ENCODE measurements around the gene LBP. TPM values are rescaled to one million over a fixed set of nuclear protein-coding genes. Genes with fewer than 3 reads are reported as not detected.

Gene LBP
- total and polyA plus RNA-seq, 2 donors (not counting 1 experiment from before 2014, with no cell fraction given), result 0.08 to 0.17 TPM

DNA sequence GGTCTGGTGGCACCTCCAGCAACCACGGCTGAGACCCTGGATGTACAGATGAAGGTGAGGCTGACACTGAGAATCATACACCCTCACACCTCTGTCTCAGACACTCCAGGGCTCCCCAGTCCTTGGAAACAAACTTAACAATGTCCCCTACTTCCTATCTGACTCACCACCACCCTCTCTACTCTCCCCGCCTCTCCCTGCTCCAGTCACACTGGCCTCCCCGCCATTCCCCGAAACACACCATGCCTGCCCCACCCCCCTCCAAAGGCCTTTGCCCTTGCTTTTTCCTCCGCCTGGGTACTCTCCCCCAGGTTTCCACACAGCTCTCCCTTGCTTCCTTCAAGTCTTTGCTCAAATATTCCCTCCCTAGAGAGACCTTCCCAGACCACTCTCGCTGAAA is 26.1 kb upstream of the LBP start:
- Histone ChIP-seq H3K27me3 (ENCODE audit: control insufficient read depth, insufficient read depth, low read length) (peaks cover 16% of the 10 kb centered on the region), H3K36me3 (ENCODE audit: control insufficient read depth, insufficient read depth, low read length) (no peaks in the 10 kb centered on the region), H3K79me2 (ENCODE audit: control insufficient read depth, insufficient read depth, low read length) (no peaks in the 10 kb centered on the region), H2AFZ (ENCODE audit: low read length) (no peak overlapping the region), H3K9me3 (ENCODE audit: control insufficient read depth, insufficient read depth, low read depth, low read length) (no peaks in the 10 kb centered on the region), H4K20me1 (ENCODE audit: control insufficient read depth, extremely low read depth, insufficient read depth, low read length) (no peaks in the 10 kb centered on the region), H3K4me1 (ENCODE audit: control insufficient read depth, extremely low read depth, insufficient read depth, low read length) (no peaks in the 10 kb centered on the region), H3K9ac (ENCODE audit: insufficient read depth, low read length) (no peak overlapping the region), H3K4me2 (ENCODE audit: extremely low read depth, insufficient read depth, low read length) (no peak overlapping the region), H3K27ac (ENCODE audit: insufficient read depth, low read length) (no peak overlapping the region), H3K4me3 (replicated peaks in 1 of 4; ENCODE audit: control extremely low read depth in 1 of 4, insufficient read depth in 1 of 4, low read depth in 3 of 4, low read length in 4 of 4) (no peak overlapping the region)
- TF ChIP-seq EZH2 (IDR thresholded peaks at IDR 0.05; ENCODE audit: low read length, missing control alignments), result no peak
- TF ChIP-seq, protein P1, sequence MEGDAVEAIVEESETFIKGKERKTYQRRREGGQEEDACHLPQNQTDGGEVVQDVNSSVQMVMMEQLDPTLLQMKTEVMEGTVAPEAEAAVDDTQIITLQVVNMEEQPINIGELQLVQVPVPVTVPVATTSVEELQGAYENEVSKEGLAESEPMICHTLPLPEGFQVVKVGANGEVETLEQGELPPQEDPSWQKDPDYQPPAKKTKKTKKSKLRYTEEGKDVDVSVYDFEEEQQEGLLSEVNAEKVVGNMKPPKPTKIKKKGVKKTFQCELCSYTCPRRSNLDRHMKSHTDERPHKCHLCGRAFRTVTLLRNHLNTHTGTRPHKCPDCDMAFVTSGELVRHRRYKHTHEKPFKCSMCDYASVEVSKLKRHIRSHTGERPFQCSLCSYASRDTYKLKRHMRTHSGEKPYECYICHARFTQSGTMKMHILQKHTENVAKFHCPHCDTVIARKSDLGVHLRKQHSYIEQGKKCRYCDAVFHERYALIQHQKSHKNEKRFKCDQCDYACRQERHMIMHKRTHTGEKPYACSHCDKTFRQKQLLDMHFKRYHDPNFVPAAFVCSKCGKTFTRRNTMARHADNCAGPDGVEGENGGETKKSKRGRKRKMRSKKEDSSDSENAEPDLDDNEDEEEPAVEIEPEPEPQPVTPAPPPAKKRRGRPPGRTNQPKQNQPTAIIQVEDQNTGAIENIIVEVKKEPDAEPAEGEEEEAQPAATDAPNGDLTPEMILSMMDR (conservative IDR thresholded peaks at IDR 0.05 in 1 of 2, IDR thresholded peaks at IDR 0.05 in 1 of 2; ENCODE audit: low read depth in 1 of 2, low read length in 2 of 2), result no peak
- no peak for DNase-seq (ENCODE audit: low read depth in 2 of 2)

GRCh38 chr20:38321959-38322598 is 24.2 kb upstream of the LBP start:
- TF ChIP-seq EZH2 (IDR thresholded peaks at IDR 0.05; ENCODE audit: low read length, missing control alignments), result no peak
- TF ChIP-seq, protein P1 (conservative IDR thresholded peaks at IDR 0.05 in 1 of 2, IDR thresholded peaks at IDR 0.05 in 1 of 2; ENCODE audit: low read depth in 1 of 2, low read length in 2 of 2), result peak; percentile 74 to 76
- Histone ChIP-seq H3K9ac (ENCODE audit: insufficient read depth, low read length) (no peak overlapping the region), H3K4me1 (ENCODE audit: control insufficient read depth, extremely low read depth, insufficient read depth, low read length) (no peaks in the 10 kb centered on the region), H4K20me1 (ENCODE audit: control insufficient read depth, extremely low read depth, insufficient read depth, low read length) (no peaks in the 10 kb centered on the region), H3K79me2 (ENCODE audit: control insufficient read depth, insufficient read depth, low read length) (no peaks in the 10 kb centered on the region), H3K27me3 (ENCODE audit: control insufficient read depth, insufficient read depth, low read length) (peaks cover 12% of the 10 kb centered on the region), H3K4me2 (ENCODE audit: extremely low read depth, insufficient read depth, low read length) (no peak overlapping the region), H3K9me3 (ENCODE audit: control insufficient read depth, insufficient read depth, low read depth, low read length) (no peaks in the 10 kb centered on the region), H2AFZ (ENCODE audit: low read length) (no peak overlapping the region), H3K4me3 (replicated peaks in 1 of 4; ENCODE audit: control extremely low read depth in 1 of 4, insufficient read depth in 1 of 4, low read depth in 3 of 4, low read length in 4 of 4) (no peak overlapping the region), H3K36me3 (ENCODE audit: control insufficient read depth, insufficient read depth, low read length) (no peaks in the 10 kb centered on the region), H3K27ac (ENCODE audit: insufficient read depth, low read length) (no peak overlapping the region)
- peak; percentile 59 to 81 for DNase-seq (ENCODE audit: low read depth in 2 of 2)

DNA sequence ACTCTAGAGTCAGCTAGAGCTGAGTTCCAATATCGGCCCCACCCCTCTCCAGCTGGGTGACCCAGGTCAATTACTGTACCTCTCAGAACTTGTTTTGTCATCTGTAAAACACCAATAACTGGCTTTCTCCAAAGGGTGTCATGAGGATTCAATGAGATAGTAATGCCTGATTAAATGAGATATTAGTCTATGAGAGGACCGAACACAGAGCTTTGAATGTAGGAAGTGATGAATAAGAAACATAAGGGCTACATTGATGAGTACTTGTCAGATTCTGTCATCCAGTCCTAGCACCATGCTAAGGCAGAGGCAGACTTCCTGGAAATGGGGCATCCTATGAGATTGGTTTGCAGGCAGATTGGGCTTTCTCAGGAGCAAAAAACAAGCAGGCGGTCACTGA is 22.1 kb upstream of the LBP start:
- no peaks in the 10 kb centered on the region for H3K4me1 ChIP-seq (ENCODE audit: control insufficient read depth, extremely low read depth, insufficient read depth, low read length)
- H3K27me3 ChIP-seq (ENCODE audit: control insufficient read depth, insufficient read depth, low read length), result peaks cover 12% of the 10 kb centered on the region
- no peak overlapping the region for H3K9ac ChIP-seq (ENCODE audit: insufficient read depth, low read length)
- no peaks in the 10 kb centered on the region for H3K36me3 ChIP-seq (ENCODE audit: control insufficient read depth, insufficient read depth, low read length)
- TF ChIP-seq EZH2 (IDR thresholded peaks at IDR 0.05; ENCODE audit: low read length, missing control alignments), result no peak
- TF ChIP-seq, protein P1 (conservative IDR thresholded peaks at IDR 0.05 in 1 of 2, IDR thresholded peaks at IDR 0.05 in 1 of 2; ENCODE audit: low read depth in 1 of 2, low read length in 2 of 2), result no peak
- H3K4me2 ChIP-seq (ENCODE audit: extremely low read depth, insufficient read depth, low read length), result no peak overlapping the region
- no peak overlapping the region for H3K27ac ChIP-seq (ENCODE audit: insufficient read depth, low read length)
- no peaks in the 10 kb centered on the region for H3K79me2 ChIP-seq (ENCODE audit: control insufficient read depth, insufficient read depth, low read length)
- no peaks in the 10 kb centered on the region for H3K9me3 ChIP-seq (ENCODE audit: control insufficient read depth, insufficient read depth, low read depth, low read length)
- H2AFZ ChIP-seq (ENCODE audit: low read length), result no peak overlapping the region
- no peaks in the 10 kb centered on the region for H4K20me1 ChIP-seq (ENCODE audit: control insufficient read depth, extremely low read depth, insufficient read depth, low read length)
- no peak for DNase-seq (ENCODE audit: low read depth in 2 of 2)
- no peak overlapping the region for H3K4me3 ChIP-seq (replicated peaks in 1 of 4; ENCODE audit: control extremely low read depth in 1 of 4, insufficient read depth in 1 of 4, low read depth in 3 of 4, low read length in 4 of 4)

All from fibroblast of lung (primary cell).